Neural progenitor cell (in vitro differentiated cells): Measurements from ENCODE around the gene RRP1. TPM values are rescaled to one million over a fixed set of nuclear protein-coding genes. Genes with fewer than 3 reads are reported as not detected.
A peak's percentile ranks its signal among the peaks of the same experiment; 100 is the strongest.

Source experiments
- DNase-seq: peaks from one replicate; pipeline ENCODE4 v3.0.0-alpha.2; 2016; ENCODE audit warnings: low spot score
- H2AFZ ChIP-seq: fragments of 200-600 bp; sonication (generic); replicated peaks from 2 replicates; pipeline ENCODE4 v1.6.1; 2016; ENCODE audit warnings: antibody characterized with exemption
- H3F3A ChIP-seq: fragments of 200-600 bp; sonication (generic); 2 replicates; pipeline ENCODE4 v1.6.1; 2016; ENCODE audit warnings: antibody characterized with exemption, low read depth
- H3K27ac ChIP-seq: fragments of 200-600 bp; sonication (generic); 2 replicates; pipeline ENCODE4 v1.5.1; 2016; ENCODE audit warnings: mild to moderate bottlenecking
- H3K27me3 ChIP-seq: fragments of 200-600 bp; sonication (generic); 2 replicates; pipeline ENCODE4 v1.6.1; 2016; ENCODE audit warnings: mild to moderate bottlenecking, moderate library complexity
- H3K36me3 ChIP-seq: fragments of 200-600 bp; sonication (generic); 2 replicates; pipeline ENCODE4 v1.5.1; 2016
- H3K4me1 ChIP-seq: fragments of 200-600 bp; sonication (generic); 2 replicates; pipeline ENCODE4 v1.6.1; 2016; ENCODE audit warnings: mixed run types
- H3K4me2 ChIP-seq: fragments of 200-600 bp; sonication (generic); 2 replicates; pipeline ENCODE4 v1.6.1; 2016
- H3K4me3 ChIP-seq: fragments of 200-600 bp; sonication (generic); 2 replicates; pipeline ENCODE4 v1.5.1; 2016
- H3K79me2 ChIP-seq: fragments of 200-600 bp; sonication (generic); 2 replicates; pipeline ENCODE4 v1.6.1; 2016; ENCODE audit warnings: low read depth
- H3K9ac ChIP-seq: fragments of 200-600 bp; sonication (generic); 2 replicates; pipeline ENCODE4 v1.6.1; 2016
- H3K9me3 ChIP-seq: fragments of 200-600 bp; sonication (generic); 2 replicates; pipeline ENCODE4 v1.5.1; 2016; ENCODE audit warnings: low read depth
- H4K20me1 ChIP-seq: fragments of 200-600 bp; sonication (generic); 2 replicates; pipeline ENCODE4 v1.6.1; 2016; ENCODE audit warnings: low read depth
- H3K27ac Mint-ChIP-seq: 3 replicates; pipeline ENCODE4 v1.8.0; 2021; ENCODE audit warnings: mixed read lengths
- H3K27me3 Mint-ChIP-seq: 2 replicates; pipeline ENCODE4 v1.8.0; 2022; ENCODE audit warnings: low read depth, mild to moderate bottlenecking, inconsistent platforms, moderate library complexity, mixed read lengths; ENCODE audit not compliant: insufficient read depth
- H3K36me3 Mint-ChIP-seq: 3 replicates; pipeline ENCODE4 v1.8.0; 2021; ENCODE audit warnings: mixed read lengths
- H3K4me1 Mint-ChIP-seq: 3 replicates; pipeline ENCODE4 v1.8.0; 2021; ENCODE audit warnings: mixed read lengths
- H3K4me3 Mint-ChIP-seq: 3 replicates; pipeline ENCODE4 v1.8.0; 2021; ENCODE audit warnings: mild to moderate bottlenecking, moderate library complexity, mixed read lengths
- H3K9me3 Mint-ChIP-seq: 3 replicates; pipeline ENCODE4 v1.8.0; 2020; ENCODE audit warnings: mixed read lengths
- EZH2 ChIP-seq: fragments of 200-600 bp; sonication (generic); IDR thresholded peaks from 2 replicates; pipeline ENCODE4 v1.6.1; 2017; ENCODE audit warnings: antibody characterized with exemption, mild to moderate bottlenecking, moderate library complexity
- EZH2phosphoT487 ChIP-seq: fragments of 200-600 bp; sonication (generic); IDR thresholded peaks from 2 replicates; pipeline ENCODE4 v1.6.1; 2017; ENCODE audit warnings: antibody characterized with exemption
- total RNA-seq: library from RNA; depleted of rRNA; stranded (reverse); fragments of >200 nt; gene quantifications from 2 replicates; pipeline ENCODE4 v1.2.3, GENCODE V29; 2015; ENCODE audit warnings: low replicate concordance
- TF ChIP-seq, protein P1 (sequence below): fragments of 200-600 bp; sonication (generic); IDR thresholded peaks from 2 replicates; pipeline ENCODE4 v1.5.1; 2017; ENCODE audit warnings: antibody characterized with exemption, mild to moderate bottlenecking

Gene RRP1
- total RNA-seq, 1 donor from 2014 or later = 18.4 TPM

DNA sequence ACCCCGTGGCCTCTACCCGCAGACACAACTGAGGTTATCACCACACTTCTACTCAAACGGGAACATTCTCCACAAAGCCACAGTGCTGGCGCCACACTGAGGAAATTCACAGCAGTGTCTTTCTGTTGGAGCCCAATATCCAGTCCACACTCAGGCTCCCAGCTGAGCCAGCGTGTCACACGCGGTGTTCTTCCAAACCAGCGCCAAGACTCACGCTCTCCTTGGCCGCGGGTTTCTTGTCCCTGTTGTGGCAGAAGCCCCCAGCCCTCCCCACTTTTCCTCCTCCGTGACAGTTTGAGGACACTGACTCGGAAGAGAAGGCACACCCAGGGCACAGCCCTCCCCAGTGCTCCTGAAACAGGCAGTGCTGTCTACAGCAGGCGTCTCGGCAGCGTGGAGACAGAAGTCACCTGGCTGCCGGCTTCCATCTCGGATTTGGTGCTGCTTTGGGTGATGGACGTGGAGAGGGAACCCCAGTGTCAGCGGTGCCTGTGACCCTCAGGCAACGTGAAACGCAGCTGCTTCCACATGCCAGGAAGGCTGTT lies 40.3 kb downstream of the RRP1 start:
- peaks cover 5% of the 10 kb centered on the region for H3K4me1 Mint-ChIP-seq
- Histone ChIP-seq H3K27me3 (no peaks in the 10 kb centered on the region), H3K9me3 (no peaks in the 10 kb centered on the region), H3K4me2 (no peak overlapping the region), H3K79me2 (no peaks in the 10 kb centered on the region), H3K4me3 (no peak overlapping the region), H3F3A (no peaks in the 10 kb centered on the region), H3K36me3 (no peaks in the 10 kb centered on the region), H3K27ac (no peak overlapping the region), H3K4me1 (peaks cover 6% of the 10 kb centered on the region), H2AFZ (no peak overlapping the region), H4K20me1 (no peaks in the 10 kb centered on the region), H3K9ac (no peak overlapping the region)
- H3K27ac Mint-ChIP-seq = peak overlapping the region; percentile 21
- H3K4me3 Mint-ChIP-seq = peak overlapping the region; percentile 30
- no peaks in the 10 kb centered on the region for H3K27me3 Mint-ChIP-seq
- TF ChIP-seq, protein P1, sequence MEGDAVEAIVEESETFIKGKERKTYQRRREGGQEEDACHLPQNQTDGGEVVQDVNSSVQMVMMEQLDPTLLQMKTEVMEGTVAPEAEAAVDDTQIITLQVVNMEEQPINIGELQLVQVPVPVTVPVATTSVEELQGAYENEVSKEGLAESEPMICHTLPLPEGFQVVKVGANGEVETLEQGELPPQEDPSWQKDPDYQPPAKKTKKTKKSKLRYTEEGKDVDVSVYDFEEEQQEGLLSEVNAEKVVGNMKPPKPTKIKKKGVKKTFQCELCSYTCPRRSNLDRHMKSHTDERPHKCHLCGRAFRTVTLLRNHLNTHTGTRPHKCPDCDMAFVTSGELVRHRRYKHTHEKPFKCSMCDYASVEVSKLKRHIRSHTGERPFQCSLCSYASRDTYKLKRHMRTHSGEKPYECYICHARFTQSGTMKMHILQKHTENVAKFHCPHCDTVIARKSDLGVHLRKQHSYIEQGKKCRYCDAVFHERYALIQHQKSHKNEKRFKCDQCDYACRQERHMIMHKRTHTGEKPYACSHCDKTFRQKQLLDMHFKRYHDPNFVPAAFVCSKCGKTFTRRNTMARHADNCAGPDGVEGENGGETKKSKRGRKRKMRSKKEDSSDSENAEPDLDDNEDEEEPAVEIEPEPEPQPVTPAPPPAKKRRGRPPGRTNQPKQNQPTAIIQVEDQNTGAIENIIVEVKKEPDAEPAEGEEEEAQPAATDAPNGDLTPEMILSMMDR = no peak
- TF ChIP-seq EZH2phosphoT487 = no peak
- no peak for TF ChIP-seq EZH2
- H3K36me3 Mint-ChIP-seq = no peaks in the 10 kb centered on the region
- no peak for DNase-seq
- H3K9me3 Mint-ChIP-seq = peaks cover 9% of the 10 kb centered on the region

DNA sequence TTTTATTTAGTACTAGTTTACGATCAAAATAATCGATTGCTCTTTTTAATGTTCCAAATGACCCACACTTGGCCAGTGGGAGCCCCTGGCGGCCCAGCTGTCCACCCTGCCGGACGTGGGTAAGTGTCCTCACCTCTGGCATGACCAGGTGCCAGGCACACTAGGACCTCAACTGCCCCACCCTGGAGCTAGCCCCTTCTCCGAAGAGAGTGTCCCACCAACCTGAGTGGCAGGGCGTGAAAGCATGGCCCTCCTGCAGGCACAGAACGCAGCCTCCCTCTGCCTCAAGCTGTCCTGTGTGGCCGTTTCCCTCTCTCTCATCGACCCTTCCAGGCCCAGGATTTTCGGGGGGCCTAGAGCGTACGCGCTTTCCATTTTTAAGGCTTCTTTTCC lies 42.8 kb downstream of the RRP1 start:
- no peak overlapping the region for H3K4me2 ChIP-seq
- H3K27ac Mint-ChIP-seq = peak overlapping the region; percentile 46
- H2AFZ ChIP-seq = no peak overlapping the region
- H3K4me1 ChIP-seq = no peaks in the 10 kb centered on the region
- no peak for DNase-seq
- TF ChIP-seq, protein P1 = no peak
- TF ChIP-seq EZH2phosphoT487 = no peak
- TF ChIP-seq EZH2 = no peak
- no peak overlapping the region for H3K4me3 Mint-ChIP-seq
- no peaks in the 10 kb centered on the region for H3F3A ChIP-seq
- peaks cover 9% of the 10 kb centered on the region for H3K9me3 Mint-ChIP-seq
- H3K9me3 ChIP-seq = no peaks in the 10 kb centered on the region
- H4K20me1 ChIP-seq = no peaks in the 10 kb centered on the region
- no peaks in the 10 kb centered on the region for H3K36me3 Mint-ChIP-seq
- no peaks in the 10 kb centered on the region for H3K36me3 ChIP-seq
- H3K4me1 Mint-ChIP-seq = no peaks in the 10 kb centered on the region
- no peak overlapping the region for H3K9ac ChIP-seq
- no peaks in the 10 kb centered on the region for H3K27me3 ChIP-seq
- no peaks in the 10 kb centered on the region for H3K79me2 ChIP-seq
- no peak overlapping the region for H3K4me3 ChIP-seq
- H3K27me3 Mint-ChIP-seq = peaks cover 7% of the 10 kb centered on the region
- no peak overlapping the region for H3K27ac ChIP-seq

DNA sequence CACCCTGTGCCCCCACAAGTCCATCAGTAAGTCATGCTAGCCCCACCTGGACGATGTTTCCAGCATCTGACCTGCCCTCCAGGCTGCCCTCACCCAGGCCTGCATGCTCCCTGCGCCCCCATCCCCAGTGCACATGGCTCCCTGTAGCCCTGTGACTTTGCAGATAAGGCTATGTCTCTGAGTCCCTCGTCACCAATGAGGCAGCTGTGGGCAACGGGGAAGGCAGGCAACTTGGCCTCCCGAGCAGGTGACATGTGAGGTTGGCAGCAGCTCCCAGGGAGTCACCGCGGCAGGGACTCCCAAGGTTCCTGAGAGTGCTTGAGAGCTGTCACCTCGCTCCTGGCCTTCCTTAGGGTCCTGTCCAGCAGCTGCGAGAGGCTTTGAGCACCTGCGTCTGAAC lies 43.3 kb downstream of the RRP1 start:
- Histone ChIP-seq H3K27me3 (no peaks in the 10 kb centered on the region), H3K4me3 (no peak overlapping the region), H3K4me2 (no peak overlapping the region), H3K9me3 (no peaks in the 10 kb centered on the region), H3K9ac (no peak overlapping the region), H2AFZ (no peak overlapping the region), H3K27ac (no peak overlapping the region), H3K36me3 (no peaks in the 10 kb centered on the region), H3F3A (no peaks in the 10 kb centered on the region), H4K20me1 (no peaks in the 10 kb centered on the region), H3K79me2 (no peaks in the 10 kb centered on the region), H3K4me1 (no peaks in the 10 kb centered on the region)
- Mint-ChIP-seq H3K9me3 (peaks cover 9% of the 10 kb centered on the region), H3K27ac (peak overlapping the region; percentile 46), H3K4me1 (no peaks in the 10 kb centered on the region), H3K36me3 (no peaks in the 10 kb centered on the region), H3K4me3 (no peak overlapping the region), H3K27me3 (peaks cover 7% of the 10 kb centered on the region)
- DNase-seq = no peak
- TF ChIP-seq, protein P1 = no peak
